Measurements from ENCODE around the gene CREB1.

DNA sequence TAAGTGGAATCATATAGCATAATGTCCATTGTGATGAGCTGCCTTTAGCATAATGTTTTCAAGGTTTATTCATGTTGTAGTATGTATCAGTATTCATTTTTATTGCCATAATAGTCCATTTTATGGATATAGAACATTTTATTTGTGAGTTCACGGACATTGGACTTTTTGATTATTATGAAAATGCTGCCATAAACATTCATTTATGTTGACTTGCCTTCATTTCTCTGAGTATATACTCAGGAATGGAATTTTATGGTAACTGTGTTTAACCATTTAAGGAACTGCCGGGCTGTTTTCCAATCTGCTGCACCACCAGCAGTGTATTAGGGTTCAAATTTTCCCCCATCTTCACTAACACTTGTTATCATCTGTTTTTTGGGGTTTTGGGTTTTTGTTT is 12.2 kb downstream of the CREB1 start:
- TF ChIP-seq, protein P1, sequence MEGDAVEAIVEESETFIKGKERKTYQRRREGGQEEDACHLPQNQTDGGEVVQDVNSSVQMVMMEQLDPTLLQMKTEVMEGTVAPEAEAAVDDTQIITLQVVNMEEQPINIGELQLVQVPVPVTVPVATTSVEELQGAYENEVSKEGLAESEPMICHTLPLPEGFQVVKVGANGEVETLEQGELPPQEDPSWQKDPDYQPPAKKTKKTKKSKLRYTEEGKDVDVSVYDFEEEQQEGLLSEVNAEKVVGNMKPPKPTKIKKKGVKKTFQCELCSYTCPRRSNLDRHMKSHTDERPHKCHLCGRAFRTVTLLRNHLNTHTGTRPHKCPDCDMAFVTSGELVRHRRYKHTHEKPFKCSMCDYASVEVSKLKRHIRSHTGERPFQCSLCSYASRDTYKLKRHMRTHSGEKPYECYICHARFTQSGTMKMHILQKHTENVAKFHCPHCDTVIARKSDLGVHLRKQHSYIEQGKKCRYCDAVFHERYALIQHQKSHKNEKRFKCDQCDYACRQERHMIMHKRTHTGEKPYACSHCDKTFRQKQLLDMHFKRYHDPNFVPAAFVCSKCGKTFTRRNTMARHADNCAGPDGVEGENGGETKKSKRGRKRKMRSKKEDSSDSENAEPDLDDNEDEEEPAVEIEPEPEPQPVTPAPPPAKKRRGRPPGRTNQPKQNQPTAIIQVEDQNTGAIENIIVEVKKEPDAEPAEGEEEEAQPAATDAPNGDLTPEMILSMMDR (IDR thresholded peaks at IDR 0.05) = no peak
- no peak for TF ChIP-seq POLR2A (IDR thresholded peaks at IDR 0.05)
